ENCODE measurements around the gene SEZ6. TPM values are rescaled to one million over a fixed set of nuclear protein-coding genes. Genes with fewer than 3 reads are reported as not detected.
"Not testable (repeated sequence)": the region's sequence is repeated elsewhere in the genome, so short reads cannot be mapped to it uniquely, and the experiment has no call there.

Gene SEZ6
- total RNA-seq, 1 donor from 2014 or later = not detected

DNA sequence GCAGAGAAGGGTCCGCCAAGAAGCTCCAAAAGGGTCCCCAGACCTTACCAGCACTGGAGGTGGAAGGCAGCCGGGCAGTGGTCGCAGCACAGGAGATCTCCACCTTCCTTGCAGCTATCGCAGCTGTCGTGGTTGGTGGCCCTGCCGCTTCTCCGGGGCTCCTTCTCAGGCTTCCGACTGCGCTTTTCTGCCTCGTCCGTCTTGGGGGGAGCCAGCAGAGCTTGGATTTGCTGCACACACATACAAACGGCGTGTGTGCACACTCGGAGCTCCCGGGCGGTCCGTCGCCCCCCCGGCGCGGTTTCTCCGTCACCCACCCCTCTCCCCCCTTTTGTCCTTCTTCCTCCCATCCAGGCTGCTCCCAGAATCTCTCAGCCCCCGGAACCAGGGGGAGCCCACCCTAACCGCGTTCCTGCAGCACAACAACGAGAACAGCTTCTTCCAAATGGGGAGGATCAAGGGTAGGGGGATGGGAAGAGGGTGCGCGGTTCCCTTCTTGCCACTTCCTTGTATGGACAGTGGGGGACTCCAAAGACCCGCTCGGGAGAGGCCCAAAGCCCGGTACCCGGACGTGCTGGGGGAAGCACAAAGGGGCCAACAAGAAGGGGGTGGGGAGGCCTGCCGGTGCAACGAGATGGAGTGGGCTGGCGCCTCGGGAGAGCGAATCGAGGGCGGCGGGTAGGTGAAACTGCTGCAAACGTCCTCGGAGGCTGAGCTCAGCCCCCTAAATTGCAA is 55.6 kb downstream of the SEZ6 start:
- ATAC-seq (ENCODE audit: poor library complexity) (no peak), DNase-seq (peak; percentile 70)
- intact Hi-C loops (cut with DNase I) = loop anchor here (5.0 kb wide), 1 partner anchor 223 kb away; the partner anchor contains the start of genes NEK8 and TLCD1

DNA sequence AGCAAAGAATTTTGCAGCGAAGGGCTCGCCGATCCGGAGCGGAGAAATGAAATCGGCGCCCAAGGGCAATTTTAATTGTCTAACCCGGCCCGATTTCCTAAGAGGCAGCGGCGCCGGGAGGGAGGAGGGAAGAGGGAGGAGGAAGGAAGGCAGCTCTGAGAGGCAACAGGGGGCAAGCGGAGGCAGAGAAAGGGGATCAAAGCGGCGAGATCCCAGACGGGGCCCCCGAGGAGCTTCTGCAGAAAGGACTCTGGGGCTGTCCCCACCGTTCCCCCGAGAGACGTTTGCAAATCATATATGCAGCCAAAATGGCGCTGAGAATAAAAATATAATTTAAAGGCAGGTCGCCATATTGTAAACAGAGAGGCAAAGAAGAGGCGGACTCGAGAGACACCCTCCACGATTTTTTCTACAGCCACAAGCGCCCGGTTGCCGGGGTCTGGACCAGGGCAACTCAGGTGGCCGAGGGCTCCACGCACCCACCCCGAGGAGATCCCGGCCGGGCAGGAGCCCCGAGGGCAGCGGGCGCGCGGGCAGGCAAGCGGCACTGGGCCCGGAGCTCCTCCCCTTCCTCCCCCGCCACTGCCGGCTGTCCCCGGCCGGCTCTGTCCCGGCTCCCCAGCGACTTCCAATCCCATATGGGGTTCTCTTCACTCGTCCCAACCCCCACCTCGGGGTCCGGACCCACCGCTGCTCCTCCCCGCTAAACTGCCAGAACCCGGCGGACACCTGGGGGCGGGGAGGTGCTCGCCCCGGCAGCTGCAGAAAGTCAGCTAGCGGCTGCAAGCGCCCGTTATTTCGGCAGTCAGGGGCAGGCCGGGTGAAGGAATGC is 56.4 kb downstream of the SEZ6 start:
- ATAC-seq (ENCODE audit: poor library complexity) = peak; percentile 18
- DNase-seq = peak; percentile 77
- intact Hi-C loops (cut with DNase I) = loop anchor here (5.0 kb wide), 1 partner anchor 222 kb away; the partner anchor contains the start of genes NEK8 and TLCD1

DNA sequence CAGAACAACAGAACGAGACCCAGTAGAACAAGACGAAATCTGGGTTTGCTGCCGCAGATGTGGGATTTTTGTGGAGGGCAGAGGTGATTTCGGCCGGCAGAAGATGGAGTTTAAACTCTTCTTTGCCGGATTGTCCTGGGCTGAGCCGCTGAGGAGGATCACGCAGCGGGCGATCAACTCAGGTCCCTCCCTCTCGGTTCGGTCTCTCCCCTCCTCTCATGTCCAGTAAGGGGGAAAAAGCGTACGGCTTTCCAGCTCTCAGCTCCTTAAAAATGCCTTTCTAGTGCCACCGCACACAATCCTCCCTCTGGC is 57.0 kb downstream of the SEZ6 start:
- DNase-seq = no peak
- no peak for ATAC-seq (ENCODE audit: poor library complexity)
- intact Hi-C loops (cut with DNase I) = no loop called here

- intact Hi-C loops (cut with DNase I) = no loop called here
- no peak for ATAC-seq (ENCODE audit: poor library complexity)
- no peak for DNase-seq
Observed at GRCh38 chr17:28948342-28948741, 57.5 kb downstream of the SEZ6 start.

- no peak for ATAC-seq (ENCODE audit: poor library complexity)
- intact Hi-C loops (cut with DNase I) = no loop called here
- DNase-seq = no peak
Observed at GRCh38 chr17:28947639-28948038, 58.2 kb downstream of the SEZ6 start.

GRCh38 chr17:28946239-28946638 is 59.6 kb downstream of the SEZ6 start:
- DNase-seq (no peak), ATAC-seq (ENCODE audit: poor library complexity) (no peak)
- intact Hi-C loops (cut with DNase I) = no loop called here

- no peak for ATAC-seq (ENCODE audit: poor library complexity)
- intact Hi-C loops (cut with DNase I) = no loop called here
- DNase-seq = no peak
Observed at GRCh38 chr17:28944862-28945741, 60.7 kb downstream of the SEZ6 start.

DNA sequence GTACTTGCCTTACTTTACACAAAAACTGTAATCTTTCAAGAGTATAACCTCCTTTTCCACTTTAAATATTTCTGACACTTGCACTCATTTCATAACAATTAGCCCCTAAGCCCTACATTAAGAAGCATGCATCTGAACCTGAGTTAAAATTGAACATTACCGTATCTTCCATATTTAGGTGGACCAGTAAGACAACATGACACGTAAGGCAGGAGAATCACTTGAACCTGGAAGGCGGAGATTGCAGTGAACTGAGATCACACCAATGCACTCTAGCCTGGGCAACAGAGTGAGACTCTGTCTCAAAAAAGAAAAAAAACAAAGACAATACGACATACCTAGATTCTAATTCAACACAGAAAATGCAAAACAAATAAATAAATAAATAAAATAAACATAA is 61.5 kb downstream of the SEZ6 start:
- intact Hi-C loops (cut with DNase I) = no loop called here
- no peak for ATAC-seq (ENCODE audit: poor library complexity)
- DNase-seq = no peak

- DNase-seq = no peak
- intact Hi-C loops (cut with DNase I) = no loop called here
- ATAC-seq (ENCODE audit: poor library complexity) = no peak
Observed at GRCh38 chr17:28942925-28943324, 62.9 kb downstream of the SEZ6 start.

DNA sequence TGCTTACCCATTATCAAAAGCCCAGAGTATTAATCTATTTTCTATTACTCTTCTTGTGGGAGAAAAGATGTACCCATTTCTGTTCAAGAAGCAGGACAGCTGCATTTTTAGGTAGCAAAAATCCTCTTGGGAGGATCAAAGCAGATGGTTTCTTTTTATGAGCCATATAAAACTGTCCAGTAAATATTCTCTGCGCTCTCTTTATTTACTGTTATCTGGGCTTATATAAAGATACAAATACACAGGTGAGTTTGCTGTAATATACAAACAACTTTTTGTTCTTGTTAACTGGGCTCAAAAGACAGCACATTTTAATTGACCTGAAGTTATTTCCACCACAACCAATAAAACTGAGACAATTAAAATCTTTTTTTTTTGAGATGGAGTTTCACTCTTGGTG is 64.6 kb downstream of the SEZ6 start:
- ATAC-seq (ENCODE audit: poor library complexity) = no peak
- intact Hi-C loops (cut with DNase I) = no loop called here
- DNase-seq = no peak

- intact Hi-C loops (cut with DNase I) = no loop called here
- ATAC-seq (ENCODE audit: poor library complexity) (peak; percentile 76), DNase-seq (no peak)
Observed at GRCh38 chr17:28940675-28941074, 65.2 kb downstream of the SEZ6 start.

GRCh38 chr17:28940142-28940541 is 65.7 kb downstream of the SEZ6 start:
- no peak for ATAC-seq (ENCODE audit: poor library complexity)
- intact Hi-C loops (cut with DNase I) = no loop called here

DNA sequence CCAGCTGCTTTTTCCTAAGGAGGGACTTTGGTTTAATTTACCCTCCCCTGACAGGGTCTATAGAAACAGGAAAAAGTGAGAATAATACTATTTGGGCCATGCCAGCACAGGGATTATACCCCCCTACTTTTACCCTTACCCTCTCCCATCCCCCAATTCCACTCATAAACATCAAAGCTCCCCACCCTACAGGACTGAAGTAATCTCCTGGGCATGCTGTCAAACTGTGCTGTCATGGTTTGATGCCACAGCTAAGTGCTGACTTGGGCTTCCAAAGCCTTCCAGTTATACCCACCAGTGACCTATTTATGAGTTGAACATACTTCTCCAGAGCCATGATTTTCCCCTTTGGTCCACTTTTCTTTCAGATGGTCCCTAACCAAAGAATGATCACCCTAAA is 67.3 kb downstream of the SEZ6 start:
- intact Hi-C loops (cut with DNase I) = no loop called here
- DNase-seq = no peak
- ATAC-seq (ENCODE audit: poor library complexity) = peak; percentile 79

More at GRCh38 chr17:28940142-28940541, 65.7 kb downstream of the SEZ6 start:
- DNase-seq = no peak

GRCh38 chr17:28937044-28937729 is 68.6 kb downstream of the SEZ6 start:
- intact Hi-C loops (cut with DNase I) = no loop called here
- ATAC-seq (ENCODE audit: poor library complexity) (peak; percentile 30), DNase-seq (no peak)

DNA sequence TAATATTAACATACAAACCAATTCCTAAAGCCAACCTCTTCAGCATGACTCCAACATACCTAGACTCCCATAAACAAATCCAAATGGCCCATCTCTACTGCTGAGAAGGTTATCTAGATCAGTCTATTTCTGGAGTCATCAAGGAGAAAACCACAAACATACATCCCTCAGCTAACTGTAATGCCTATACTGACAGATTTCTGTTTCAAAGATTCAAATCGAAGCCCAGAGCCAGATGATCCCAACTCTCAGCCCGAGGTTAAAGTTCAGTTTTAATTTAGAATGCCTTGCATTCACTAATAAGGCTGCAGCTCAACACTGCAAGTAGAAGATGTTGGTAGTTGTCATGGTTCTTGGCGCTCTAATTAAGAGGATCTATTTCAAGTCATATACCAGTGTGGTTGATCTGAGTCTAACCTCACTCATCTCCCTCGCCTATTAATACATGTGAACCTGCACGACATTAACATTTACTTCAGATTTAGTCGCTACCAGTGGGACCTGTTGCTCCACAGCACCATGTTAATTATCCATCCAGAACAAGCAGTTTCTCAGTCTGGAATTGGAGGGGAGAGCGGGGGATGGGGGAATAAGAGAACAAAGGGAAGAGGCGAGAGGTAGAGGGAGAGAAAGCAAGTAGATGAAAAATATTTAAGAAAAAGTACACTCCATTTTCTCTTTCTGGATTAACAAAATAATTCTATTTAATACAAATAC is 69.9 kb downstream of the SEZ6 start:
- intact Hi-C loops (cut with DNase I) = no loop called here
- ATAC-seq (ENCODE audit: poor library complexity) (no peak), DNase-seq (no peak)

DNA sequence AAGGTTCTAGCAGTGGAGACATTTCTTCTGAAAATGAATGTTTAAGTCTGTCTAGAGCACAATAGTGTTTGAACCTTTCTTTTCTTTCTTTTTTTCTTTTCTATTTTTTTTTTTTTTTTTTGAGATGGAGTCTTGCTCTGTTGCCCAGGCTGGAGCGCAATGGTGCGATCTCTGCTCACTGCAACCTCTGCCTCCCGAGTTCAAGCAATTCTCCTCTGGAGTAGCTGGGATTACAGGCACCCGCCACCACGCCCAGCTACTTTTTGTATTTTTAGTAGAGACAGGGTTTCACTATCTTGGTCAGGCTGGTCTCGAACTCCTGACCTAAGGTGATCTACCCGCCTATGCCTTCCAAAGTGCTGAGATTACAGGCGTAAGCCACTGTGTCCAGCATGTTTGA is 71.3 kb downstream of the SEZ6 start:
- intact Hi-C loops (cut with DNase I); DNase-seq; ATAC-seq (ENCODE audit: poor library complexity): not testable (repeated sequence)

DNA sequence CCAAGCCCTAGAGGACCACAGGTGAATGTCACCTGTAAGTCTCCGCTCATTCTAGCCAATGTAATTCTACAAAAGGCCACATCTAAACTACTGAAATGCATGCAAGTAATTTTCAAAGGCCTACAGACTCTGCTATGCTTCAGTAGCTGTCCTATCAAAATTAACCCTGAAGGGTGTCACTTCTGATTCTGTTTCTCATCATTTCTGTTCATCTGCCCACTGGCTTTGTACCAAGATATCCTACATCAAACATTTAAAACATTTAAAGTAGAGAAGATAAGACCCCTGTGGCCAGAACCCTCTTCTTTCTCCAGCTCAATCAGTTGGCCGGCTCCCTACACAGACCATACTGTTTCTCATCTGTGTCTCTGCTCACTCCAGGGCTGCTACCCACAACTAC is 76.0 kb downstream of the SEZ6 start:
- ATAC-seq (ENCODE audit: poor library complexity) (no peak), DNase-seq (no peak)
- intact Hi-C loops (cut with DNase I) = no loop called here

DNA sequence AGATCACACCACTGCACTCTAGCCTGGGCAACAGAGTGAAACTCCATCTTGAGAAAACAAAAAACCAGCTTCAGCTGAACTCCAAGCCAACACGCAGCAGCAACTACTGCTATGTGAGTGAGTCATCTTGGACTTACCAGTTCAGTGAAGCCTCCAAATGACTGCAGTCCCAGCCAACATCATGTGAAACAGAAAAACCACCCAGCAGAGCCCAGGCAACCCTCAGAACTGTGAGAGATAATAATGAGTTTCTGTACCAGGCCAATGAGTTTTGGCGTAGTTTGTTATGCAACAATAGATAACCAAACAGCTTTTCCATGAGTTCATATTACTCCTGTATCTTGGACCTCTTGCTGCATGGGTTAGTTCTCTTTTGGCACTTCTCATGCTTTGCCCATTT is 77.8 kb downstream of the SEZ6 start:
- no peak for DNase-seq
- intact Hi-C loops (cut with DNase I) = no loop called here
- ATAC-seq (ENCODE audit: poor library complexity) = no peak

Measured in Right ventricle myocardium superior (tissue), 1 donor.